GM21367 (cell line): Measurements from ENCODE around the gene TECPR2.
"Not testable (repeated sequence)": the region's sequence is repeated elsewhere in the genome, so short reads cannot be mapped to it uniquely, and the experiment has no call there.

Experiments
- ATAC-seq: cut with Tn5 transposase; IDR thresholded peaks from one replicate; pipeline ENCODE4 v1.9.1; 2021; ENCODE audit not compliant: unreplicated experiment

TECPR2 gene

GRCh38 chr14:102507081-102507856, 144.5 kb downstream of the TECPR2 start:
- ATAC-seq: no peak

- ATAC-seq: no peak
Observed at GRCh38 chr14:102507857-102508312, 145.1 kb downstream of the TECPR2 start.

DNA sequence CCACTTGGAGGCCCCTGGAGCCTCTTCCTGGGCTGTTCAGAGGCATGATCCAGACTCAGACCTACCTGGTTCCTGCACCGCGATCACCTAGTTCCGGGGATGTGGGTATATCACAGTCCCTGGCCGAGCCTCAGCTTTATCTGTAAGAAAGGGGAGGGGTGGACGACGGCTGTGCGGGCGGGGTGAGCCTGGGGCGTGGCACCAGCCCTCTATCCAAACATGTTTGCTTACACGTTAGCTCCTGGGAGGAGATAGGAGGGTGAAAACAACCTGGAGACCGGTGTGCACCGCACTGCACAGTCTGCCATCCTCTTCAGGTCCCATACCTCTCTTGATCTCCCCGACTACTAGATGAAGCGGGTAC, 145.7 kb downstream of the TECPR2 start:
- no peak for ATAC-seq

- ATAC-seq: no peak
Observed at GRCh38 chr14:102508774-102509745, 146.3 kb downstream of the TECPR2 start.

- ATAC-seq: peak; percentile 72
Observed at GRCh38 chr14:102509746-102510615, 147.2 kb downstream of the TECPR2 start, which contains the start of gene ANKRD9. TSS of gene ANKRD9 (minus strand) at chr14:102509776. CDS start at chr14:102507889, 1,887 bp downstream.

- no peak for ATAC-seq
Observed at GRCh38 chr14:102510616-102511520, 148.1 kb downstream of the TECPR2 start.

- no peak for ATAC-seq
Observed at GRCh38 chr14:102511538-102511937, 148.8 kb downstream of the TECPR2 start.

DNA sequence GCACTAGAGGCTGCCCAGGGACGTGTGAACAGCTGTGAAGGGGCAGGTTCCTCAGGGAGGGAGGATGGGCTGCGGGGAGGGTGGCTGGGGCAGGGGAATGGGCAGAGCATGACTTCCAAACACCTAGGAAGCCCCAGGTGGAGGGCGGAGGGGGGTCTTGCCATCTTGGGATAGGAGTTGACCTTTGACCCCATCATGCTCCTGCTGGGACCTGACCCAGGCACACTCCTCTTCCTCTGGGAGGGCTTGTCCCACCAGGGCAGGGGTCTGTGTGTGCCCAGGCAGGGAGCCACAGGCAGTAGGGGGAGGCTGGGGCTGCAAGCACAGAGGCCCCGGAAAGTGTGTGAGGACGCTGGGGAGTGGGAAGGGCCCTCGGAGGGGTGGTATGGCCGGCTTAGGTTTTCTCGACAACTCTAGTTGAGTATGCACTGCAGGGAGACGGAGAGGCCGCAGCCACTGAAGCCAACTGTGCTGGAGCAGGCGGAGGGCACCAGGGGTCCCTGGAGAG, 150.1 kb downstream of the TECPR2 start:
- ATAC-seq: no peak

DNA sequence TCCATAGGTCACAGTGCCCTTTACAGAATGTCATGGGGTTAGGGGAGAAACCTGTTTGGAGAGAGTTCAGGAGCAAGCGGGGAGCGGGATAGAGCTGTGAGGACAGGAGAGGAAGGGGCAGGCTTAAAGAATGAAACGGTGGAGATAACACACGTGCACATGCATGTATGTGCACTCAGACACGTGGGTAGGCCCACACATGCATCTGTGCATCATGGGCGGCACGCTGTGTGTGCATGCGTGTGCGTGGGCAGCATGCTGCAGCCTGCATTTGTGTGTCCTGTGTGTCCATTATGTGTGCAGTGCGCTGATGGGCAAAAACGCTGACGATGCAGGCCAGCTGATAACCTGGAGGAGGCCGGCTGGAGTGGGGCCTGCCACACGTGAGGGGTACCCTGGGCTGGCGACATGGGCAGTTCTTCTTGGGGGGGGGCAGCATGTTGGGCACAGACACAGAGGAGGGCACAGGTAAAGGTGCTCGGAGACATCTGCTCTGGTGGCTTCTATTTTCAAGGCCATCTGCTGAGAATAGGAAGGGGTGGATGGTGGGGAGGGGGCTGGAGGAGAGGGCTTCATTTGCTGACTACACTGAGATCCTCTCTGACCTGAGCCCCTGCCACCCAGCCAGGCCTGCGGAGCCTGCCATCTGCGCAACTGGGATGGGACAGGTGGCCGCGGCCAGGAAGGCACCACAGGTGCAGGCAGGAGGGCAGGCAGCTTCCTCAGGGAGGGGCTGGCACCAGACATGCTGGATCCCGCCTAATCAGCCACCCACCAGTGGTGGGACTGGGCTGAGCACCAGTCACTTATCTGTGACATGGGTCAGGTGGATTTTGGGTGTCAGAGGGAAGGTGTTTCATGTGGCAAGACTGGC, 151.4 kb downstream of the TECPR2 start:
- ATAC-seq: no peak

GRCh38 chr14:102514987-102515733, 152.4 kb downstream of the TECPR2 start:
- no peak for ATAC-seq

DNA sequence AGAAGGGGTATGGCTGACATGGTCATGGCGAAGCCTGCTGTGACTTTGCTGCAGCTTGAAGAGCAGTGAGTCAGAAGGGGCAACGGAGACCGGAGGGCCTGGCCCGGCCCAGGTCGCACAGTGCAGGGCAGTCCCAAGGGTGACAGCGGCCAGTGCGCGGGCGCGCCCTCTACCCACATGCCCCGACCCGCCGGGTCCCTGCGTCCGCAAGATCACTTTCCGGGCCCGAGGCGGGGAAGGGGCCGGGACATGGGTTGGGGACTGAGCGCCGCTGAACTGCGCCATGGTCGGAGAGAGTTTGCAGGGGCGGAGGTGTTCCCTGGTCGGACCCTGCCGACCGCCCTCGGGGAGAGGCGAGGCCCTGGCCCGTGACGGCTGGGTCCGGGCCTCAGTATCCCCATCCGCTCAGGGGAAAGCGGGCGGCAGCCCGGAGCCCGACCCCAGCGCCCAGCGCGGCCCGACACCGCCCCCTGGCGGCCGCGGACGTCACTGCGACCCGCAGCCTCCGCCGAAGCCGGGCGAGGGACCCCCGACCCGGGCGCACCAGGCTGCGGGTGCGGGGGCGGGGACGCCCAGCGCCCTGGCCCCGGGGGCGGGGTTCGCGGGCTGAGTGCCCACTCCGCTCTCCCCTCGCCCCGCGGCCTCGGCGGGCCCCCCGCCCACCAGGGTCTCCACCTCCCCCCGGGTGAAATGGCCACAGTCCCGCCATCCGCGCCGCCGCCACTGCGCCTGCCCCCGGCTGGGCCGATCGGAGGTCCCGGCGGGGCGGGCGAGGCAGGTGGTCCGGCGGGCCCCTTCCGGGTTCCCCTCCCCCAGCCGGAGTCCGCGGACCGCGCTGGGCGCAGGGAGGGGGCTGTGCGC, 154.0 kb downstream of the TECPR2 start:
- no peak for ATAC-seq

DNA sequence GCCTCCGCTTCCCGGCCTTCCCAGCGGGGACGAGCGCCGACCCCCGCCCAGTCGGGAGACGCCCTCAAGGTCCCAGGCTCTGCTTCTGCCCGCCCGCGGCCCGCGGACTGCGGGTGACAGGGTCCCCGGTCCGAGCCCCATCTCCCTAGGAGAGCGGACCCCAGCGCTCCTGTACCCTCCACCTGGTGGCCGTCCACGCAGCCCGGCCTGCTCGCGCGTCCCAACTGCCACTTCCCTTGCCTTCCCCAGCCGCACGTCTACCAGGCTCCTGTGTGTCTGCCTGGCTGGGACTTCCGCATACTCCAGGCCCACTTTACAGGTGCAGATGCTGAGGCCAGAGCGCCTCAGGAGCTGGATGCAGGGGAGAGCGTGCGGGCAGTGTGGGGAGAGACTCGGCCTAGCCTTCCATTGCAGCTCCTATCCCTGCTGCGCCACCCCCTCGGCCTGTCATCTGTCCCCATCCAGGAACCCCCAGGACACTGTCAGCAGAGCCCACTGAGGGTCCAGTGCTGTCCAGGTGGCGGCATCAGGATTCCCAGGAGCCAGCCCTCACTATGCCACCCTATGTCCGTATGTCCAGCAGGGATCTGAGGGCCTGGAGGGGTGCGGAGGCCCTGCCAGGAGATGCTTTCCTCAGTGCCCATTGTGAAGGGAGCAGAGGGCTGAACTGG, 154.8 kb downstream of the TECPR2 start:
- no peak for ATAC-seq

- no peak for ATAC-seq
Observed at GRCh38 chr14:102518063-102518648, 155.4 kb downstream of the TECPR2 start.

GRCh38 chr14:102519709-102520108, 157.0 kb downstream of the TECPR2 start:
- not testable (repeated sequence) for ATAC-seq

GRCh38 chr14:102523200-102523568, 160.4 kb downstream of the TECPR2 start:
- no peak for ATAC-seq
